ENCODE results near the gene CHST10.
A peak's percentile ranks its signal among the peaks of the same experiment; 100 is the strongest.
"Not testable (repeated sequence)": the region's sequence is repeated elsewhere in the genome, so short reads cannot be mapped to it uniquely, and the experiment has no call there.

CHST10 gene

GRCh38 chr2:100416935-100417710 is at the start of gene CHST10:
Gene CHST10, minus strand, starts transcription at chr2:100417668. Its CDS starts 10,993 bp downstream, at chr2:100406675.
- FAIRE-seq (no peak), DNase-seq (ENCODE audit: low spot score) (peak; percentile 7)

- no peak for FAIRE-seq
- DNase-seq (ENCODE audit: low spot score) = no peak
Measured at GRCh38 chr2:100460904-100461530, 43.5 kb upstream of the CHST10 start.

- FAIRE-seq; DNase-seq (ENCODE audit: low spot score): not testable (repeated sequence)
Measured at GRCh38 chr2:100456357-100456756, 38.9 kb upstream of the CHST10 start.

GRCh38 chr2:100453853-100454252 is 36.4 kb upstream of the CHST10 start:
- DNase-seq (ENCODE audit: low spot score) = no peak
- no peak for FAIRE-seq

GRCh38 chr2:100451734-100452133 is 34.3 kb upstream of the CHST10 start:
- DNase-seq (ENCODE audit: low spot score) = no peak
- FAIRE-seq = no peak

- no peak for FAIRE-seq
- no peak for DNase-seq (ENCODE audit: low spot score)
Measured at GRCh38 chr2:100451092-100451491, 33.6 kb upstream of the CHST10 start.

- FAIRE-seq = peak; percentile 30
Measured at GRCh38 chr2:100446696-100447095, 29.2 kb upstream of the CHST10 start.

GRCh38 chr2:100437751-100438150 is 20.3 kb upstream of the CHST10 start:
- DNase-seq (ENCODE audit: low spot score) (no peak), FAIRE-seq (no peak)

More at GRCh38 chr2:100446696-100447095, 29.2 kb upstream of the CHST10 start:
- peak; percentile 59 for DNase-seq (ENCODE audit: low spot score)

- DNase-seq (ENCODE audit: low spot score) = no peak
- no peak for FAIRE-seq
Measured at GRCh38 chr2:100429726-100430125, 12.3 kb upstream of the CHST10 start.

GRCh38 chr2:100427627-100428258 is 10.3 kb upstream of the CHST10 start:
- FAIRE-seq = no peak
- DNase-seq (ENCODE audit: low spot score) = peak; percentile 16

GRCh38 chr2:100427111-100427510 is 9.6 kb upstream of the CHST10 start:
- no peak for DNase-seq (ENCODE audit: low spot score)
- FAIRE-seq = no peak

- FAIRE-seq = no peak
- DNase-seq (ENCODE audit: low spot score) = no peak
Measured at GRCh38 chr2:100426384-100426720, 8.9 kb upstream of the CHST10 start.

- FAIRE-seq (no peak), DNase-seq (ENCODE audit: low spot score) (no peak)
Measured at GRCh38 chr2:100425573-100426383, 8.3 kb upstream of the CHST10 start.

GRCh38 chr2:100425107-100425506 is 7.6 kb upstream of the CHST10 start:
- FAIRE-seq (no peak), DNase-seq (ENCODE audit: low spot score) (no peak)

GRCh38 chr2:100424277-100424875 is 6.9 kb upstream of the CHST10 start:
- no peak for DNase-seq (ENCODE audit: low spot score)
- FAIRE-seq = no peak

GRCh38 chr2:100423631-100424030 is 6.2 kb upstream of the CHST10 start:
- no peak for FAIRE-seq

GRCh38 chr2:100422320-100423055 is 5.0 kb upstream of the CHST10 start:
- DNase-seq (ENCODE audit: low spot score) (no peak), FAIRE-seq (no peak)

More at GRCh38 chr2:100423631-100424030, 6.2 kb upstream of the CHST10 start:
- no peak for DNase-seq (ENCODE audit: low spot score)

GRCh38 chr2:100419915-100420314 is 2.4 kb upstream of the CHST10 start:
- FAIRE-seq (no peak), DNase-seq (ENCODE audit: low spot score) (no peak)

GRCh38 chr2:100418406-100418962 is 1.0 kb upstream of the CHST10 start:
- DNase-seq (ENCODE audit: low spot score) (no peak), FAIRE-seq (no peak)

- FAIRE-seq = no peak
Measured at GRCh38 chr2:100417711-100418124, 250 bp upstream of the CHST10 start.

More at GRCh38 chr2:100417711-100418124, 250 bp upstream of the CHST10 start:
- DNase-seq (ENCODE audit: low spot score) = no peak

All from RCC 7860 (cell line).